HG03066 (cell line): ENCODE data around the gene PPP1R14B.
A peak's percentile ranks its signal among the peaks of the same experiment; 100 is the strongest.

Experiments
- ATAC-seq: cut with Tn5 transposase; IDR thresholded peaks from one replicate; pipeline ENCODE4 v1.9.1; 2021; ENCODE audit warnings: low read depth; ENCODE audit not compliant: unreplicated experiment

The PPP1R14B gene

DNA sequence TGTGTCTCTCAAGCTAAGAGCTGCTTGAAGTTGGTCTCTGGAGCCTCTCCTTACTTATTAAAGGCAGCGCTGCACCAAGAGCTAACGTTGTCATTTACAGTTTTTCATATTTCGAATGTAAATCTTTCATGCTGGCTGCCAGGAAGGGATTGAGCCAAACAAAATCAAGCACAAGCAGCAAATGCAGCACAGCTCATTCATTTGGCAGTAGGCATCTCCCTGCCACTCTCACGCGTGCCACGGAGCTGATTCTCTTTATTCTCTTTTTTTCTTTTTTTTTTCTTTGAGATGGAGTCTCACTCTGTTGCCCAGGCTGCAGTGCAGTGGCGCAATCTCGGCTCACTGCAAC lies 13.8 kb downstream of the PPP1R14B start:
- no peak for ATAC-seq

DNA sequence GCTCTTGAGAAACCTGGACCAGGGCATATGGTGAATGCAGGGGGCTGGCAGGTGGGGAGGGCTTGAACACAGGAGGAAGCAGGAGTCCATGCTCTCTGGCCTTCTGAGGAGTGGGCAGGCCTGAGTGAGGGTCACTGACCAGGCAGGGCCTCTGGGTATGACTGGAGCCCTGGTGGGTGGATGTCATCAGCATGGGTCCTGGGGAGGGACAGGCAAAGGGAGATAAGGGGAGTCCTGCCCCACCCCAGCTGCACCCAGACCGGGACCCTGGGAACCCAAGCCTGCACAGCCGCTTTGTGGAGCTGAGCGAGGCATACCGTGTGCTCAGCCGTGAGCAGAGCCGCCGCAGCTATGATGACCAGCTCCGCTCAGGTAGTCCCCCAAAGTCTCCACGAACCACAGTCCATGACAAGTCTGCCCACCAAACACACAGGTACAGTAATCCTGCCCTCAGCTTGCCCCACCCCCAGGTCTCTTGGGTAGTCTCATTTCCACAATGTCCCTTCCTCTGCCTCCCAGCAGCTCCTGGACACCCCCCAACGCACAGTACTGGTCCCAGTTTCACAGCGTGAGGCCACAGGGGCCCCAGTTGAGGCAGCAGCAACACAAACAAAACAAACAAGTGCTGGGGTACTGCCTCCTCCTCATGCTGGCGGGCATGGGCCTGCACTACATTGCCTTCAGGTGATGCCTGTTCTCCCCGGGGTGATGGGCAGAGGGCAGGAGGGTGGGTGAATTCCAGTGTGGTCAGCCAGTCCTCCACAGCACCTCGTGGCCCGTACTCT lies 14.4 kb downstream of the PPP1R14B start:
- no peak for ATAC-seq

DNA sequence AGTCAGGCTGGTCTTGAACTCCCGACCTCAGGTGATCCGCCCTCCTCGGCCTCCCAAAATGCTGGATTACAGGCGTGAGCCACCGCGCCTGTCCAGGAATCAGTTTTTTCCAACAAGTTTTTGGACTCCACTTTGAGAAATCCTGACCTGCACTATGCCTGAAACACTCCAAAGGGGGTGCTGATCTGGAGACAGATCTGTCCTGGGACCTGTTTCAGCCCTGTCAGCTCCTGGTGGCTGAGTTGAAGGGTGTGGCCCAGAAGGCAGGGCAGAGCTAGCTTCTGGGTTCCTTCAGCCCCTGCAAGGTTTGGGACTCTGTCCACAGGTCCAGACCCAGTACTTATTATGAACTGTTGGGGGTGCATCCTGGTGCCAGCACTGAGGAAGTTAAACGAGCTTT lies 15.2 kb downstream of the PPP1R14B start:
- ATAC-seq: no peak

DNA sequence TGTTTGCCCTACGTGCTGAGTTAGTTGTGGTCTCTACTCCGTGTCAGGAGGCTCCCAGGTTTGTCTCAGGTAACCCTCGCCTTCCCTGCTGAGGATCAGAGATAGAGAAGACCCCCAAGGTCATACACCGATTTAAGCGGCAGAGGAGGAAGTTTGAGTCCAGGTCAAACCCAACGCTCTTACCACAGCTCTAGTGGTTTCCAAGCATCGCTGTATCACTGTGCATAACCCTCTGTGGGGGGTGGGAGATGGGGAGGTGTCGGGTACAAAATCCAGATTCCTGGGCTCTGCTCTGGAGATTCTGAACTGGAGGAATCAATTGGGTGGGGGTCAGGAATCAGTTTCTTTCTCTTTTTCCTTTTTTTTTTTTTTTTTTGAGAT lies 15.8 kb downstream of the PPP1R14B start:
- no peak for ATAC-seq

DNA sequence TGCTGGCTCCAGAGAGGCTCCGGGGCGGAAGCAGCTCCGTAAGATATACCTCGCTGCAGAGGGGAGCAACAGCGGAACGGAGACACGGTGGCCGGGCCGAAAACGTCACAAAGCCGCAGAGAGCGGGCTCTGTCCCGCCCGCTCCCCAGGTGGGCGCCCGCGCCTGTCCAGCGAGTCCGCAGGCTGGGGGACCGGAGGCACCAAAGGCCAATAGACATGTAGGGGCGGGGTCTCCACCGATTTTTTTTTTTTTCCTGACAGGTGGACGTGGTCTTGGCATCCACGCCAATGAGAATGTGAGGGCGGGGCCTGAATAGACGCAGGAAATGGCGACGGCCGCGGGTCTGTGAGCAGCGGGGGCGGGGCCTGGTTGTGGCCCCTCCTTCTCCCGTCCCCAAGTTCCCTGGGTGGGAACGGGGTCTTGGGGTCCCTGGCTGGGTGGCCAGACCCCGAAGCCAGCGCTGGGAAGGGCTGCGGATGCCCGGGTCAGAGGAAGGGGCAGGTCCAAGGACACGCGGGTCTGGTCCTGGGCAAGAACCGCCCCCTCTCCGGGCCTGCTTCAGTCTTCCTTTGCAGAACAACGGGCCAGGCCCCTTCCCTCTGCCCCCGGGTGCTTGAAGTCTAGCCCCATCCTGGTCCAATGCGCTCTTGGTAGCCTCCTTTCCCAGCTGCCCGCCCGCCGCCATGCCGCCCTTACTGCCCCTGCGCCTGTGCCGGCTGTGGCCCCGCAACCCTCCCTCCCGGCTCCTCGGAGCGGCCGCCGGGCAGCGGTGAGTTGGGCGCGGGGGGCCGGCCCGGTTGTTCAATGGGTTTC lies 16.4 kb downstream of the PPP1R14B start, which contains the start of gene DNAJC4:
Gene DNAJC4 (plus strand): TSS at position 378 of the 814 bp plus-strand sequence. CDS start 307 bp downstream, at position 685.
- ATAC-seq: peak; percentile 32

DNA sequence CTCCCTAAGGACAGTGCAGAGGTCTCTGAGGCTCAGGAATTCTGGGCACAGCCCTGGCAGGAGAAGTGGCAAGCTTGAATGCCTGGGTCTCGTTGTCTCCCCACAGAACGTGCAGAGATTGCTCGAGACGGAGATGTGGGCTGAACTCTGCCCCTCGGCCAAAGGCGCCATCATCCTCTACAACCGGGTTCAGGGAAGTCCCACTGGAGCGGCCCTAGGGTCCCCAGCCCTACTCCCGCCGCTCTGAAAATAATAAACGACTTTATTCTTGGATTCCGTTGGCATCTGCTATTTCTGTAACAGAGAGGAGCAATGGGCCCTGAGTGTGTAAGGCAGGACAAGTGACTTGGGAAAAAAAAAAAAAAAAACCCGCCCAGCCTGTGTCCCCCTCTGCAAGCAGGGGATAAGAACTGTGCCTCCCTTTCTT lies 17.0 kb downstream of the PPP1R14B start:
- no peak for ATAC-seq

DNA sequence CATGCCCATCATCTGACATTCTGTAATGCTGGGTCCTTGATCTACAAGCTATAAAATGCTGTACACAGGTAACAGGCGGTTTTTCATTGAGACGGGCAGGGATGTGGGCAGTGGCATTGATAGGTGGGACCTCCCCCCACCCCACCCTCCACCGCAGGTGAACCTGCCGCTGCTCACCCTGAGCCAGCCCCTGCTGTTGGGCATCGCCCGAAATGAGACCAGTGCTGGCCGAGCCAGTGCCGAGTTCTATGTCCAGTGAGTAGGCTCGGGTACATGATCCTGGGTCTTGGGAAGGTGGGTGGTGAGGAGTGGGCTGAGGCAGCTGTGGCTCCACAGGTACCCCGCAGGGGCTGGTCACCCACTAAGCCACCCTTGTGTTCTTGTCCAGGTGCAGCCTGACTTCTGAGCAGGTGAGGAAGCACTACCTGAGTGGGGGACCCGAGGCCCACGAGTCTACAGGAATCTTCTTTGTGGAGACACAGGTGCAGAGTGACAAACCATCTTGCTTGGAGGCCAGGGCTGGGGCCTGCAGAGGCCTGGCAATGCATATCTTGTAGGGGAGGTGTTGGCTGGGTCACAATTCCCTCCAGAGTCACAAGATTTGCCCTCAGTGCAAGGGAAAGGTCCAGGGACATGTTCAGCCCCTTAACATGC lies 17.5 kb downstream of the PPP1R14B start:
- no peak for ATAC-seq

DNA sequence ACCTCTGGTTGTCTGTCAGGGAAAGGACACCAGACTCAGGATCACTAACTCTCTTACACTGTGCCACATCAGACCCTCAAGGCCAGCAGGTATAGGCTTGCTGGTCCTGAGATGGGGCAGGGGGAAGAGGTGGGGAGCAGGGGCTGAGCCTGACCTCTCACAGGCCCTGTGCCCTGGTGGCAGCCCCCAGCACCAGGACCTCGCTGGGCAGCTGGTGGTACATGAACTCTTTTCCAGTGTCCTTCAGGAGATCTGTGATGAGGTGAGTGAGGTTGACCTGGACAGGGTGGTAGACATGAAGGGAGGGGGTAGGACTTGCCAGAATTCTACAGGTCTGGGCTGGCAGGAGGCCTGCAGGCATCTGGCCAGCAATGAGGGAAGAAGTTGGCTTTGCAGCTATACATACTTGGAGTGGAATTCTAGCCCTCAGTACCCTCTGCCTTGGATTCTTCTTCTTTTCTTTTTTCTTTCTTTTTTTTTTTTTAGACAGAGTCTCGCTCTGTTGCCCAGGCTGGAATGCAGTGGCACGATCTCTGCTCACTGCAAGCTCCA lies 19.3 kb downstream of the PPP1R14B start:
- ATAC-seq: no peak

DNA sequence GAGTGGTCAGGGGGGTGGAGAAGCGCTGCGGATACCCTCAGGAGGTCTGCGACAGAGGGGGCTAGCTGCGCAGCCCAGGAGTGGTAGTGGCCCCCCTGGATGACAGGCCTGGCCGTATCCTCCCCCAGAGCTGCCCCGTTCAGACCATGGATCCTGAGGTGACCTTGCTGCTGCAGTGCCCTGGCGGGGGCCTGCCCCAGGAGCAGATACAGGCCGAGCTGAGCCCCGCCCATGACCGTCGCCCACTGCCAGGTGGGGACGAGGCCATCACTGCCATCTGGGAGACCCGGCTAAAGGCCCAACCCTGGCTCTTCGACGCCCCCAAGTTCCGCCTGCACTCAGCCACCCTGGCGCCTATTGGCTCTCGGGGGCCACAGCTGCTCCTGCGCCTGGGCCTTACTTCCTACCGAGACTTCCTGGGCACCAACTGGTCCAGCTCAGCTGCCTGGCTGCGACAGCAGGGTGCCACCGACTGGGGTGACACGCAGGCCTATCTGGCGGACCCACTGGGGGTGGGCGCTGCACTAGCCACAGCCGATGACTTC lies 20.2 kb downstream of the PPP1R14B start:
- ATAC-seq: peak; percentile 32

DNA sequence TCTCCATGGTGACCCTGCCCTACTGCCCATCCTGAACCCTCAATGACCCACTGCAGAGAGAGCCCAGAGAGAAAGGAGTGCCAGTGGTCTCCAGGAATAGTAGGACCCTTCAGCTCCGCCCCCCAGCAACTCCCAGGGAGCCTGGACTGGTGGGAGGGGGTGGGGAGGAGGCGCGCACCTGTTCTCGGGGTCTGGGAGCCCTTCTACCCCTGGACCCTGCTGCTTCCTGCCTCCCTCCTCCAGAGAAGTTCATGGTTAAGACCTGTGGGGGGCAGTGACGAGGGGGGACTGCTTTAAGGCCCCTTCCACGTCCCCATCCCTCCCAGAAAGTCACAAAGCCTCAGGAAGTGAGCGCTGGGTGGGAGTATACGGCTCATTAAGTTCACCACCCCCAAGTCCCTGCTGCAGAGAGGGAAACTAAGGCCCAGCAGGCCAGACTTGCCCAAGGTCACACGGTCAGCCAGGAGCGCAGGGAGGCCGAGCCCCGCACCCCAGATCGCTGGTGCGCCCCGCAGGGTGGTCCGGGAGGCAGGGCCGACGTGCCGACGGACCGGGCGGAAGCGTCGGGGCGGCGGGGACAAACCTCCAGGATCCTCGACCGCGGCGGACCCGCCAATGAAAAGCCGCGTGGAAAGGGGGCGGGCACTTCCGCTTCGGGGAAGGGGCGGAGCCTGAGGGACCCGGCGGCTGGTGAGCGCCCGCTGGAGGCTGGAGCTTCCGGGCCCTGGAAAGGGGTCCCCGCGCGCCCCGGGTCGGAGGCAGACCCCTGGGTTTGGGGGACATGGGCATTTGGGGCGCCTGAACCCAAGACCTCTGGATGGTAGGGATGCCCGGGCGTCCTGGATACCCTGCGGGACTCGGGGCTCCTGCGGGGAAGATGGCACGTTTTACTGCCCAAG lies 20.9 kb downstream of the PPP1R14B start, which contains the start of the genes NUDT22 and TRPT1:
Gene NUDT22 (plus strand): TSS at position 667 of the 899 bp plus-strand sequence. CDS start 379 bp downstream, outside the sequence.
Gene TRPT1 (minus strand): TSS at position 579 of the 899 bp plus-strand sequence. CDS start 326 bp downstream, at position 253.
- peak; percentile 49 for ATAC-seq

DNA sequence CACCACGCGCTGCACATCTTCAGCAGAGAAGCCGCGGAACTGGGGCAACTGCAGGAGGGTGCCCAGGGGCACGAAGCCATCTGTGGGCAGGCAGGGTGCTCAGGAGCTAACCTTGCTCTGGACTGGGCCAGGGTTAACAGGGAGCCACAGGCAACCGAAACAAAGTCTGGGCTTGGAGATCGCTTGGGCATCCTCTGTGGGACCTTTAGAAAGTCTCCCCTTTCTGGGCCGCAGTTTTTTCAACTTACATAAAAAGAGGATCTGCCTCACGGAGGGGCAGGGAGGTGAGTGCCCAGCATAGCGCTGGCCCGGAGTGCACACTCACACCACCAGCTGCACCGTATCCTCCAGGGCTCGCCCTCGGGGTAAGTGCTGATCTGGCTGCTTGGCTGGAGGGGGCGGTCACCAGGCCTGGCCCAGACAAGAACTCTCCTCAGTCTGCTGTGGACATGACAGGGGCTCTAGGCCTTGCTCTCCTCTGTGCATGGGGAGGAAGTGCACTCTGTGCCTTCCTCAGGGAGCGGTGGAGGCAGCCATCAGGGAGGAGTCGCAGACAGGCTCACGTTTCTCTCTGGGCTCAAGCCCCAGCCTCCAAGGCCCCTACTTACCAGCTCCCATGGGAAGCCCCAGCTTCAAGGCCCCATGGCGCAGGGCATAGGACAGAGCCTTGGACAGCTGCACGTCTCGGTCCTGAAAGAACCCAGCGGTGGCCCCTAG lies 21.7 kb downstream of the PPP1R14B start:
- no peak for ATAC-seq

DNA sequence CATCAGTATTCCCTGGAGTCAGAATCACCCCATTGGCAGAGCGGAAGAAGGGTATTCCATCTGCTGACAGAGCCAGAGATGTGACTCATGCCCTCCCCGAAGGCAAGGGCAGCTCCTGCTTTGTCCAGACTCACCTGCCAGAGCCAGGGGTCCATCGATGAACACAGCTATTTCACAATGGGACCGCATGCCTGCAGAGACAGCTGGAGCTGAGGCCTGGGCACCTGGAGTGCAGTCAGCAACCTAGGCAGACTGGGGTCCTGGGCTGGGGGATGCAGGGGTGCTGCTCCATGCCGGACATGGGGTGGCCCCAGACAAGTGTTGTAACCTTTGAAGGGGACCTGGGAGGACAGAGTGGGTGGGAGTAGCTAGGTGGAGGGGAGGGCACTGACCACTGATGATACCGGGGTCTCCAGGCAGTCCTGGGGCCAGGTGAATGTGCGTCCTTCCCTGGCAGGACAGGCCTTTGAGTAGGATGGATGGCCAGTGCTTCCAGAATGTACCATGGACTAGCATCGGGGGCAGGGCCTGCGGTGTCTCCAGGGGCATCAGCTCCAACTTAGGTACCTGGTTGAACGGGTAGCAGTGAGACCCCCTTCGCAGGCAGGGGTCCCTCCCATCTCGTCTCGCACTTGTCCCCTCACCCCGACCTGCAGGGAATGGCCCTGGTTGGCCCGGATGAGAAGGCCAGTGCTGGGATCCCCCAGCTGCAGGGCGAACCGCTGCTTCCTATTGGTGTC lies 22.4 kb downstream of the PPP1R14B start:
- no peak for ATAC-seq

DNA sequence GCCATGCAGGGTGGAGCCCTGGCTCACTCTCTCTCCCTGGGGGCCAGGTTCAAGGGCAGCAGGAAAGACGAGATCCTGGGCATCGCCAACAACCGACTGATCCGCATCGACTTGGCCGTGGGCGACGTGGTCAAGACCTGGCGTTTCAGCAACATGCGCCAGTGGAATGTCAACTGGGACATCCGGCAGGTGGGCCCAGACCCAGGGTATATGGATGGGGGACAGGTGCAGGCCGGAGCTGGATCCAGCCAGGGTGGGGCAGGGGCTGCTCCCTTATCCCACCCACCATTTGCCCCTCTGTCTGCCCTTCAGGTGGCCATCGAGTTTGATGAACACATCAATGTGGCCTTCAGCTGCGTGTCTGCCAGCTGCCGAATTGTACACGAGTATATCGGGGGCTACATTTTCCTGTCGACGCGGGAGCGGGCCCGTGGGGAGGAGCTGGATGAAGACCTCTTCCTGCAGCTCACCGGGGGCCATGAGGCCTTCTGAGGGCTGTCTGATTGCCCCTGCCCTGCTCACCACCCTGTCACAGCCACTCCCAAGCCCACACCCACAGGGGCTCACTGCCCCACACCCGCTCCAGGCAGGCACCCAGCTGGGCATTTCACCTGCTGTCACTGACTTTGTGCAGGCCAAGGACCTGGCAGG lies 23.6 kb downstream of the PPP1R14B start:
- ATAC-seq: no peak

DNA sequence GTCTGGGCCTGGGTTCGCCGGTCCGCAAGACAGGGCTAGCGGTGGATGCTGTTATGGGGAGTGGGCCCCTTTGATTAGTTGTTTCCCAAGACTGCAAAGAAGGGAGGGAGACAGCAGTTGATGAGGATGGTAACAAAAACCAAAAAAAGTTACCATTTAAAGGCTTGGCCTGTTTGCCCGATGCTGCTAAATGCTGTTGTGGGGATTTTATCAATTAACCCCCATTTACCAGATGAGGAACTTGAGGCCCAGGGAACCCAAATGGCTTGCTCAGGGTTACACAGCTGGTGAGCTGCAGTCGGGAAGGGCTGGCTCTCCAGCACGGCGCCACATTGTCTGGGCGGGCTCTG lies 24.1 kb downstream of the PPP1R14B start:
- no peak for ATAC-seq

DNA sequence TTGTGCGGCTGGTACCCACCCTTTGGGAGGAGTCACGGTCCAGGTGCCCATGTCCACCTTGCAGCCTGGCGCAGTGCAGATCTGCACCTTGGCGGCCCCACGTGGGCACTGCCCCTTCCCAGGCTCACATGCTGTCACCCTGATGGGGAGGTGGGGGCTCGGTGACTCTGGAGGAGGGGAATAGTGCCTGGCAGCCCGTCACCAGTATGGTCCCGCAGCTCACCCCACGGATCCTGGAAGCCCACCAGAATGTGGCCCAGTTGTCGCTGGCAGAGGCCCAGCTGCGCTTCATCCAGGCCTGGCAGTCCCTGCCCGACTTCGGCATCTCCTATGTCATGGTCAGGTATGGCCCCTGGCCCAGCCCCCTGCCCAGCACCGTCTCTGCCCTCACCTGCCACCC lies 25.9 kb downstream of the PPP1R14B start:
- no peak for ATAC-seq

DNA sequence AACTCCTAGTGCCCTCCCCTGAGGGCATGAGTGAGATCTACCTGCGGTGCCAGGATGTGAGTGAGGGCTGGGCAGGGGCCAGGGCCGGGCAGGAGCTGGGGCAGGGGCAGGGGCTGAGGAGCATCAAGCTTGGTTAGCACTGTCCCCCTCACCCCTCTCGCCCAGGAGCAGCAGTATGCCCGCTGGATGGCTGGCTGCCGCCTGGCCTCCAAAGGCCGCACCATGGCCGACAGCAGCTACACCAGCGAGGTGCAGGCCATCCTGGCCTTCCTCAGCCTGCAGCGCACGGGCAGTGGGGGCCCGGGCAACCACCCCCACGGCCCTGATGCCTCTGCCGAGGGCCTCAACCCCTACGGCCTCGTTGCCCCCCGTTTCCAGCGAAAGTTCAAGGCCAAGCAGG lies 26.5 kb downstream of the PPP1R14B start:
- ATAC-seq: no peak

DNA sequence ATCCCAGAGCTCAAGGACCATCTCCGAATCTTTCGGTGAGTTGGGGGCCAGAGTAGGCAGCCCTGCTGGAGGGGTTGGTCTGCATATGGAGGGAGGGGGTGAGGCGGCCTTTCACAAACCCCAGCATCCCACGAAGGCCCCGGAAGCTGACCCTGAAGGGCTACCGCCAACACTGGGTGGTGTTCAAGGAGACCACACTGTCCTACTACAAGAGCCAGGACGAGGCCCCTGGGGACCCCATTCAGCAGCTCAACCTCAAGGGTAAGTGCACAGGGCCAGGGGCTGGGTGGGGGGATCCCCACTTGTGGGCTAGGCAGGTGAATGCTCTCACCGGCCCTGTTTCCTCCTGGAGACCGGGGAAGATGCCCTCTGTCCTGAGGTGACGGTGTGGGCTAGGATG lies 27.0 kb downstream of the PPP1R14B start:
- no peak for ATAC-seq

DNA sequence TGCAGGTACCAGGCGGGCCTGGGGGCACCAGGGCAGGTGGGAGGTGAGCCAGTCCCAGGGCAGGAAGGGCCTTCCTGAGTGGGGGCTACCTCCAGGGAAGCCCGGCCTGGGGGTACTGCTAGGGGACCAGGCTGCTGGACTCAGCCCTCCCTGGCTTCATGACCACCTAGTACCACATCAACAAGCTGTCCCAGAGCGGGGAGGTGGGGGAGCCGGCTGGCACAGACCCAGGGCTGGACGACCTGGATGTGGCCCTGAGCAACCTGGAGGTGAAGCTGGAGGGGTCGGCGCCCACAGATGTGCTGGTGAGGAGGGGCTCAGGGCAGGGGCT lies 27.4 kb downstream of the PPP1R14B start:
- ATAC-seq: no peak
